Measurements from ENCODE around the gene IDH3B. TPM values are rescaled to one million over a fixed set of nuclear protein-coding genes. Genes with fewer than 3 reads are reported as not detected.

IDH3B gene
- 91.4 and 97.0 TPM in 2 replicates for total RNA-seq

GRCh38 chr20:2663887-2664719 is at the start of gene IDH3B:
TSS of gene IDH3B (minus strand) at chr20:2664216. CDS start at chr20:2664188, 28 bp downstream.

DNA sequence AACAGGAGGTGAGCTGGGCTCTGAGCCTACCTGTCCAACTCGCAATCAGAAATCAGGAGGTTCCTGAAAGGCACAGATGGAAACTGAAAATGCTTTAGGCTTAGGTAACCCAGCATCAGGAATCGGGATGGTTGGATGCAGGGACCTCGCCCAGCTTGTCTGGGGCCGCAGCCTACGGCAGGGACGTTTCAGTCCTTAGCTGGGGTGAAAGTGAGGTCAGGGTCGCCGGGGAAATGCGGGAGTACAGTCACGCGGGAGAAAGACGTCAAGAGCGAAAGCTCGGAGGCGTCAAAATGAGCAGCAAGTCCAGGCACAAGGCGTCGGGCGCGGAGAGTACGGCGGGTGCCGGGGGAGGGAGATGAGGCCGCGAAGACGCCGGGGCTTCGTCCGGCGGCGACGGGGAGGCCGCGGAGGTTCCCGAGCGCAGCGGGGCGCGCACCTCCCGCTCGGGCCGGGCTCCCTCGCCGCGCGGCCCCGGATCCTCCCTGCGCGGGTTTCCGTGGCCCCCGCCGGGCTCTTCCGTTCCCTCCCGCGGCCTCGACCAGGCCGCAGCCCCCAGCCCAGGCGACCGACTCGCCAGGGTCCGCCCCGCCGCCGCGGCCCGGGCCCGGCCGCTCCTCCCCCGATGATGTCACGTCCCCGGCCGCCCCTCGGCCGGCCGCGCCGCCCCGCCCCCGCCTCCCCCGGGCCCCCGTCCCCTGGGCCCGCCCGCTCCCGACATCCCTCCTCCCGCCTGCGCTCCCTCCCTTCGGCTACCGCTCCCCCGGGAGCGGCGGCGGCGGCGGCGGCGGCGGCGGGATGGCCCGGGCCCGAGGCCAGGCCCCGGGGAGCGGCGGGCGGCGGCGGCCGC is 28.2 kb upstream of the IDH3B start, which contains the start of gene EBF4:
EBF4 (plus strand) TSS at position 745 of the 850 bp plus-strand sequence. CDS start 866 bp downstream, outside the sequence.

GRCh38 chr20:2651772-2652723 is 12.0 kb downstream of the IDH3B start, which contains the start of gene NOP56:
TSS of gene NOP56 (plus strand) at chr20:2652632. CDS start at chr20:2652661, 29 bp downstream.

Other genes with a start within 250 kb of the IDH3B start
- 76.1 and 97.9 TPM in 2 replicates for gene SNRPB, start 193.4 kb downstream of the IDH3B start, total RNA-seq
- 9.5 and 11.9 TPM in 2 replicates for gene ZNF343, start 155.3 kb downstream of the IDH3B start, total RNA-seq
- gene TMC2, start 127.6 kb downstream of the IDH3B start, total RNA-seq, result not detected in 2 replicates
- 96.4 and 223 TPM in 2 replicates for gene NOP56, start 11.6 kb downstream of the IDH3B start, total RNA-seq
- gene EBF4, start 28.6 kb upstream of the IDH3B start, total RNA-seq, result 0.13 and 0.25 TPM in 2 replicates
- under 0.01 and 0.53 TPM in 2 replicates for gene CPXM1, start 136.4 kb upstream of the IDH3B start, total RNA-seq
- not detected in 2 replicates for gene C20orf141, start 150.8 kb upstream of the IDH3B start, total RNA-seq
- gene TMEM239, start 152.1 kb upstream of the IDH3B start, total RNA-seq, result not detected in 2 replicates
- 18.0 and 18.3 TPM in 2 replicates for gene PCED1A, start 176.4 kb upstream of the IDH3B start, total RNA-seq
- gene VPS16, start 176.5 kb upstream of the IDH3B start, total RNA-seq, result 67.0 and 77.8 TPM in 2 replicates
- gene PTPRA, start 209.3 kb upstream of the IDH3B start, total RNA-seq, result 40.8 and 42.2 TPM in 2 replicates